Measurements from ENCODE around the gene HOXB2.
A peak's percentile ranks its signal among the peaks of the same experiment; 100 is the strongest.

The HOXB2 gene

GRCh38 chr17:48543854-48544348 is 1.0 kb downstream of the HOXB2 start:
- peaks cover 60% of the 10 kb centered on the region for H3K4me1 ChIP-seq (ENCODE audit: insufficient read depth, low read length, poor library complexity, severe bottlenecking)
- TF ChIP-seq EZH2phosphoT487 (IDR thresholded peaks at IDR 0.05; ENCODE audit: borderline replicate concordance), result no peak
- TF ChIP-seq CTCF (conservative IDR thresholded peaks at IDR 0.05; ENCODE audit: low read length), result no peak
- no peaks in the 10 kb centered on the region for H3K9me3 ChIP-seq (ENCODE audit: insufficient read depth, low read depth, low read length)
- peaks cover 28% of the 10 kb centered on the region for H3F3A ChIP-seq (ENCODE audit: low read depth)
- H4K20me1 ChIP-seq (ENCODE audit: insufficient read depth, low read length, poor library complexity, severe bottlenecking), result peaks cover 11% of the 10 kb centered on the region
- H3K9me2 ChIP-seq (replicated peaks; ENCODE audit: low read depth, low read length), result no peaks in the 10 kb centered on the region
- H3K36me3 ChIP-seq (ENCODE audit: insufficient read depth, low read length), result peaks cover 11% of the 10 kb centered on the region; the same call in 1 of the 2 replicates
- no peak overlapping the region for H2AFZ ChIP-seq (ENCODE audit: low read length)
- peaks cover 95% of the 10 kb centered on the region for H3K79me2 ChIP-seq (ENCODE audit: insufficient read depth, low read length)
- peaks cover 26% of the 10 kb centered on the region for H3K27me3 ChIP-seq (ENCODE audit: insufficient read depth, low read length, poor library complexity, severe bottlenecking)
- peak overlapping the region; percentile 96 for H3K4me2 ChIP-seq (ENCODE audit: low read depth, low read length, poor library complexity, severe bottlenecking)
- H3K4me3 ChIP-seq (ENCODE audit: low read length, poor library complexity, severe bottlenecking), result peak overlapping the region; percentile 95
- H3K9ac ChIP-seq (ENCODE audit: low read depth, low read length, poor library complexity, severe bottlenecking), result peak overlapping the region; percentile 98

- Histone ChIP-seq H3K9me2 (replicated peaks; ENCODE audit: low read depth, low read length) (no peaks in the 10 kb centered on the region), H3K4me2 (ENCODE audit: low read depth, low read length, poor library complexity, severe bottlenecking) (peak overlapping the region; percentile 96), H3K4me3 (ENCODE audit: low read length, poor library complexity, severe bottlenecking) (peak overlapping the region; percentile 95), H3F3A (ENCODE audit: low read depth) (peaks cover 22% of the 10 kb centered on the region), H4K20me1 (ENCODE audit: insufficient read depth, low read length, poor library complexity, severe bottlenecking) (peaks cover 5% of the 10 kb centered on the region), H3K79me2 (ENCODE audit: insufficient read depth, low read length) (peaks cover 92% of the 10 kb centered on the region), H2AFZ (ENCODE audit: low read length) (no peak overlapping the region), H3K9me3 (ENCODE audit: insufficient read depth, low read depth, low read length) (no peaks in the 10 kb centered on the region), H3K27me3 (ENCODE audit: insufficient read depth, low read length, poor library complexity, severe bottlenecking) (peaks cover 26% of the 10 kb centered on the region), H3K4me1 (ENCODE audit: insufficient read depth, low read length, poor library complexity, severe bottlenecking) (peaks cover 53% of the 10 kb centered on the region), H3K9ac (ENCODE audit: low read depth, low read length, poor library complexity, severe bottlenecking) (peak overlapping the region; percentile 98), H3K36me3 (ENCODE audit: insufficient read depth, low read length) (peaks cover 5% of the 10 kb centered on the region; the same call in 1 of the 2 replicates)
- no peak for TF ChIP-seq EZH2phosphoT487 (IDR thresholded peaks at IDR 0.05; ENCODE audit: borderline replicate concordance)
- TF ChIP-seq CTCF (conservative IDR thresholded peaks at IDR 0.05; ENCODE audit: low read length), result no peak; the same call in 1 of the 2 replicates
Measured at GRCh38 chr17:48543107-48543853, 1.6 kb downstream of the HOXB2 start.

GRCh38 chr17:48542698-48543106 is 2.2 kb downstream of the HOXB2 start:
- peak overlapping the region; percentile 95 for H3K4me3 ChIP-seq (ENCODE audit: low read length, poor library complexity, severe bottlenecking)
- H3K9me2 ChIP-seq (replicated peaks; ENCODE audit: low read depth, low read length), result no peaks in the 10 kb centered on the region
- peaks cover 17% of the 10 kb centered on the region for H3F3A ChIP-seq (ENCODE audit: low read depth)
- H3K9ac ChIP-seq (ENCODE audit: low read depth, low read length, poor library complexity, severe bottlenecking), result peak overlapping the region; percentile 98
- peaks cover 26% of the 10 kb centered on the region for H3K27me3 ChIP-seq (ENCODE audit: insufficient read depth, low read length, poor library complexity, severe bottlenecking)
- H3K36me3 ChIP-seq (ENCODE audit: insufficient read depth, low read length), result peaks cover 2% of the 10 kb centered on the region; the same call in 1 of the 2 replicates
- no peak for TF ChIP-seq EZH2phosphoT487 (IDR thresholded peaks at IDR 0.05; ENCODE audit: borderline replicate concordance)
- no peak for TF ChIP-seq CTCF (conservative IDR thresholded peaks at IDR 0.05; ENCODE audit: low read length)
- peak overlapping the region; percentile 96 for H3K4me2 ChIP-seq (ENCODE audit: low read depth, low read length, poor library complexity, severe bottlenecking)
- H4K20me1 ChIP-seq (ENCODE audit: insufficient read depth, low read length, poor library complexity, severe bottlenecking), result peaks cover 4% of the 10 kb centered on the region
- no peaks in the 10 kb centered on the region for H3K9me3 ChIP-seq (ENCODE audit: insufficient read depth, low read depth, low read length)
- no peak overlapping the region for H2AFZ ChIP-seq (ENCODE audit: low read length)
- peaks cover 48% of the 10 kb centered on the region for H3K4me1 ChIP-seq (ENCODE audit: insufficient read depth, low read length, poor library complexity, severe bottlenecking)
- H3K79me2 ChIP-seq (ENCODE audit: insufficient read depth, low read length), result peaks cover 86% of the 10 kb centered on the region
